ENCODE measurements around the gene MAP2K1. TPM values are rescaled to one million over a fixed set of nuclear protein-coding genes. Genes with fewer than 3 reads are reported as not detected.

Gene MAP2K1
- total RNA-seq, 6 experiments from 2014 or later, result 45.2 to 64.7 (median 49.5) TPM

- TF ChIP-seq CTCF (IDR thresholded peaks at IDR 0.05), result peak; percentile 62
- peaks cover 17% of the 10 kb centered on the region for H3K36me3 Mint-ChIP-seq (ENCODE audit: low read depth)
- peaks cover 51% of the 10 kb centered on the region for H3K4me1 Mint-ChIP-seq (ENCODE audit: low read depth)
- DNase-seq, result peak; percentile 58
- H3K27ac Mint-ChIP-seq, result peak overlapping the region; percentile 86
- no peaks in the 10 kb centered on the region; the same call in 1 of the 2 replicates for H3K27me3 Mint-ChIP-seq (ENCODE audit: insufficient read depth)
- H3K4me3 Mint-ChIP-seq, result peak overlapping the region; percentile 92
- H3K9me3 Mint-ChIP-seq, result no peaks in the 10 kb centered on the region
These were observed 691 bp downstream of the MAP2K1 start for GRCh38 chr15:66387163-66388042.

DNA sequence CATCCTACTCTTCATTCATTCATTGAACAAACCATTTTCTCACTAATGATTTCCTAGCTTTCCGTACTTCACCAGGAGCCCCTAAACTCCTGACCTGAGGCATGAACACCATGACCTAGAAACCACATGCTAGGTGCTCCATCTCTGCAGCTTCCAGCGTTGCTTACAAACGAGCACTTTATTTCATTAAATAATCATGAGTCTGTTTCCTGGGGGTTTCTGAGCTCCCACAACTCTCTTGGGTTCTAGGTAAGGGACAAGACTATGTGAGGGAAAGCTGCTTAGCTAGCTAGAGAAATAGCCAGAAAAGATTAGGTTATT is 1.3 kb downstream of the MAP2K1 start:
- H3K4me1 Mint-ChIP-seq (ENCODE audit: low read depth), result peaks cover 51% of the 10 kb centered on the region
- peaks cover 17% of the 10 kb centered on the region for H3K36me3 Mint-ChIP-seq (ENCODE audit: low read depth)

GRCh38 chr15:66388576-66388975 is 1.9 kb downstream of the MAP2K1 start:
- Mint-ChIP-seq H3K9me3 (no peaks in the 10 kb centered on the region), H3K27ac (peak overlapping the region; percentile 36; the same call in 1 of the 2 replicates), H3K4me1 (ENCODE audit: low read depth) (peaks cover 53% of the 10 kb centered on the region), H3K4me3 (peak overlapping the region; percentile 92), H3K27me3 (ENCODE audit: insufficient read depth) (no peaks in the 10 kb centered on the region; the same call in 1 of the 2 replicates), H3K36me3 (ENCODE audit: low read depth) (peaks cover 17% of the 10 kb centered on the region)
- no peak for DNase-seq
- TF ChIP-seq CTCF (IDR thresholded peaks at IDR 0.05), result no peak

More for the DNA sequence above, 1.3 kb downstream of the MAP2K1 start:
- Mint-ChIP-seq H3K27me3 (ENCODE audit: insufficient read depth) (no peaks in the 10 kb centered on the region; the same call in 1 of the 2 replicates), H3K27ac (peak overlapping the region; percentile 86), H3K4me3 (peak overlapping the region; percentile 92), H3K9me3 (no peaks in the 10 kb centered on the region)
- TF ChIP-seq CTCF (IDR thresholded peaks at IDR 0.05), result no peak; the same call in 1 of the 2 replicates
- DNase-seq, result no peak

DNA sequence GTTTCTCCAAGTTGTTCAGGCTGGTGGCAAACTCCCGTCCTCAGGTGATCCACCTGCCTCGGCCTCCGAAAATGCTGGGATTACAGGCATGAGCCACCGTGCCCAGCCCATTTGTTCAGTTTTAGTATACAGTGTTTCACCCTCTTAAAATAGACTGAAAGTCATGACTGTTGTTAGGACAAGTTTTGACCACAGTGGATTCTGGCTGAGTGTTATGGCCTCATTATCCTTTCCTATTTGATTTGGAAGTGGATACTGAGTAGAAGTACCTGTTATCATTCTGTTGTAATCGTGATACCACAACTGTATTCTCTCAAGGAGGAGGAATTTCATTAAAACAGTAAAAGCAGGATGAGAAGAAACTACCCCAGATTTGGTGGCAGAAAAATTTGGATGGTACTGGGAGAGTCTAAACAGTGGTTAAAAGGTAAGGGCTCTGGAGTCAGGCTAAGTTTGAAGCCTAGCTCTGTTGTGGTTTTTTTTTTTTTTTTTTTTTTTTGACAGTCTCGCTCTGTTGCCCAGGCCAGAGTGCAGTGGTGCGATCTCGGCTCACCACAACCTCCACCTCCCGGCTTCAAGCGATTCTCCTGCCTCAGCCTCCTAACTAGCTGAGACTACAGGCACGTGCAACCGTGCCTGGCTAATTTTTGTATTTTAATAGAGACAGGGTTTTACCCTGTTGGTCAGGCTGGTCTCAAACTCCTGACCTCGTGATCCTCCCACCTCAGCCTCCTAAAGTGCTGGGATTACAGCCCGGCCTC is 2.6 kb downstream of the MAP2K1 start:
- H3K36me3 Mint-ChIP-seq (ENCODE audit: low read depth), result peaks cover 17% of the 10 kb centered on the region
- no peak overlapping the region for H3K27ac Mint-ChIP-seq
- H3K9me3 Mint-ChIP-seq, result no peaks in the 10 kb centered on the region
- H3K4me3 Mint-ChIP-seq, result peak overlapping the region; percentile 92
- no peak for DNase-seq
- TF ChIP-seq CTCF (IDR thresholded peaks at IDR 0.05), result no peak
- H3K4me1 Mint-ChIP-seq (ENCODE audit: low read depth), result peaks cover 59% of the 10 kb centered on the region
- H3K27me3 Mint-ChIP-seq (ENCODE audit: insufficient read depth), result no peaks in the 10 kb centered on the region; the same call in 1 of the 2 replicates

GRCh38 chr15:66389859-66390381 is 3.2 kb downstream of the MAP2K1 start:
- peaks cover 59% of the 10 kb centered on the region for H3K4me1 Mint-ChIP-seq (ENCODE audit: low read depth)
- H3K4me3 Mint-ChIP-seq, result peak overlapping the region; percentile 32; the same call in 1 of the 2 replicates
- H3K27me3 Mint-ChIP-seq (ENCODE audit: insufficient read depth), result no peaks in the 10 kb centered on the region; the same call in 1 of the 2 replicates
- H3K9me3 Mint-ChIP-seq, result no peaks in the 10 kb centered on the region
- peaks cover 17% of the 10 kb centered on the region for H3K36me3 Mint-ChIP-seq (ENCODE audit: low read depth)
- DNase-seq, result no peak
- H3K27ac Mint-ChIP-seq, result peak overlapping the region; percentile 55; the same call in 1 of the 2 replicates
- TF ChIP-seq CTCF (IDR thresholded peaks at IDR 0.05), result no peak
